ENCODE results near the gene CILP2.

The CILP2 gene

DNA sequence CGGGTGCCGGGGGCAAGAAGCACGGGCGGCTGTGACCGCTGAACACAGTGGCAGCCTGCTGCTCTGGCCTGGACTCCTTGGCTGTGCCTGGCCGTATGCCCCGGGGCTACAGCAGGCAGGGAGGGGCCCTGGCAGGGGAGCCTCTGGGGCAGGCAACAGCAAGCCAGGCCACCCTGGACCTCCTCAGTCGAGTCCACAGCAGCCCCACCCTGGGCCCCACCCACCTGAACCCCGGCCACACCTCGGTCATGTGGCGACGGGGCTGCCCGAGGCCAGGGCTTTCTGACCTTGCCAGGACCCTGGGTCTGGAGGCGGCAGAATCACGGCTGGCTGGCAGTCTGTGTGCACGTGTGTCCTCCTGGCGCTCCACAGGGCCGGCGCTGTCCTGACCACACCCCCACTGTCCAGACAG is 8.7 kb downstream of the CILP2 start:
- no peaks in the 10 kb centered on the region for H3K27me3 ChIP-seq (ENCODE audit: control insufficient read depth, insufficient read depth, low read length)
- no peak overlapping the region for H3K4me3 ChIP-seq (ENCODE audit: low read length)
- no peaks in the 10 kb centered on the region for H3K4me1 ChIP-seq (ENCODE audit: control insufficient read depth, insufficient read depth, low read length)
- no CpG with 5 or more reads among the region's 19 CpGs for WGBS (ENCODE audit: insufficient coverage, insufficient read length)
- H3K27ac ChIP-seq (ENCODE audit: low read length) = no peak overlapping the region
- H3K9me3 ChIP-seq (ENCODE audit: control insufficient read depth, insufficient read depth, low read length) = no peaks in the 10 kb centered on the region
- DNase-seq (ENCODE audit: low read depth, low spot score) = no peak
- peaks cover 3% of the 10 kb centered on the region; the same call in 1 of the 2 replicates for H3K36me3 ChIP-seq (ENCODE audit: control insufficient read depth, insufficient read depth, low read length)

DNA sequence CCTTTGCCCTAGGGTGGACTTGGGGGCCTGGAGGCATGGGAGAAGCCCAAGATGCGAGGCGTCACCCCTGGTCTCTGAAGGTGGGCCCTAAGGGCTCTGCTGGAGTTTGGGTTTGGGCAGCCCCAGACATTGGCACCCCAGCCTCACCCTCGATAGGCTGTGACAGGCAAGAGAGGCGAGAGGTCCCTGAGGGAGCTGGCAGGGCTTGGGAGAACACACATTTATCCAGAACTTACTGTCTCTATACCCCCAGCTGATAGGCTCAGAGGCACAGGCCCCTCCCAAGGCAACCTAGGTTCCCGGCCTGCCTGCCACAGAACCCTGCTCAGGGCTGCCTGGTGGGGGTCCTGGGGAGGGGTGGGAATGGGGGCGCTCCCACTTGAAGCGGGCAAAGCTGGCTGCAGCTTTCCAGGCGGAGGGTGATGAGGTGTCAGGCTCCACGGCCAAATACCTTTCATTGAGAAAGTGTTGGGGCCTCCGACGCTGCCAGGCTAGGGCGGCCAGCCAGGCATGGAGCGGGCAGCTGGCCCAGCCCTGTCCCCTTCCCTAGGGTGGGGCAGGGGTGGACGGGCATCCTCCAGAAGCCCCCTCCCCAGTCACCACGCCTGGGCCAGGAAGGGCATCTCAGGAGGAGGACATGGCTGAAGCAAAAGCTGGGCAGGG is 9.7 kb downstream of the CILP2 start:
- no peak for DNase-seq (ENCODE audit: low read depth, low spot score)
- H3K9me3 ChIP-seq (ENCODE audit: control insufficient read depth, insufficient read depth, low read length) = no peaks in the 10 kb centered on the region
- H3K36me3 ChIP-seq (ENCODE audit: control insufficient read depth, insufficient read depth, low read length) = peaks cover 3% of the 10 kb centered on the region; the same call in 1 of the 2 replicates
- no peak overlapping the region for H3K27ac ChIP-seq (ENCODE audit: low read length)
- WGBS (ENCODE audit: insufficient coverage, insufficient read length) = no CpG with 5 or more reads among the region's 15 CpGs
- H3K4me1 ChIP-seq (ENCODE audit: control insufficient read depth, insufficient read depth, low read length) = no peaks in the 10 kb centered on the region
- no peaks in the 10 kb centered on the region for H3K27me3 ChIP-seq (ENCODE audit: control insufficient read depth, insufficient read depth, low read length)
- no peak overlapping the region for H3K4me3 ChIP-seq (ENCODE audit: low read length)

DNA sequence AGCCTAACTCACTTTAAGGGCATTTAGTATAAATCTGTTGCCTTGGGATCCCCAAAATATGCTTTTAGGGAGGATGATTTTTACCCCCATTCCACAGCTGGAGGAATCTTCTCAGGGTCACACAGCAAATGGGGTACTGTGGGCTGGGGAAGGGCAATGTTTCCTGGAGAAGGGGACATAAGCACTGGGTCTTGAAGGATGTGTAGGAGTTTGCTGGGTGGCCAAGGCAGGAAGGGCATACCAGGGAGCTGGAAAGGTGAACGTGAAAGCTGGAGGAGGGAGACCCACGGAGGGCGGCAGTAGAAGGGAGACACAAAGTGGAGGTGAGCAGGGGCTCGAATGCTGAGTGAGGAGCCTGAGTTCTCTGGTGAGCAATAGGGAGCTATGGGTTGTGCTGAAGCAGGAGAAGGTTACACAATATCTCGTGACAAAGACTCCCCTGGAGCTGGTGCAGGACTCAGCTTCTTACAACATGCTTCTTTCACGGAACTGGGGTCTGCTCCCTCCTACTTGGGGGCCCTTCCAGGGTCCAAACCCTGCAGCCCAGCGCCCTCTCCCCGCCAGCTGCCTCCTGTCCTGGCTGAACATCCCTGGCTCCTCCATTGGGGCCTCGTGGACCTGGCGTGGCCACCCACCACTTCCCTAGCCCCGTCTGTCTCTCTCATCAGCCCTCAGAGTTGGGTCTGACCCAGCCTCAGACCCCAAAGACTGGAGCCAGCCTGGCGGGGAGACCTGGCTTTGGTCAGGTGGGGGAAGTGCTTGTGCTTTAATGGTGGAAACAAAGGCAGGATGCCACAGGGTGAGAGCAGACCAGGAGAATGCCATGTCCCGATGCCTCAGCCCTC is 11.1 kb downstream of the CILP2 start:
- no peak overlapping the region for H3K4me3 ChIP-seq (ENCODE audit: low read length)
- no CpG with 5 or more reads among the region's 13 CpGs for WGBS (ENCODE audit: insufficient coverage, insufficient read length)
- H3K27me3 ChIP-seq (ENCODE audit: control insufficient read depth, insufficient read depth, low read length) = no peaks in the 10 kb centered on the region
- H3K9me3 ChIP-seq (ENCODE audit: control insufficient read depth, insufficient read depth, low read length) = no peaks in the 10 kb centered on the region
- H3K4me1 ChIP-seq (ENCODE audit: control insufficient read depth, insufficient read depth, low read length) = no peaks in the 10 kb centered on the region; the same call in 1 of the 2 replicates
- no peak for DNase-seq (ENCODE audit: low read depth, low spot score)
- peaks cover 3% of the 10 kb centered on the region; the same call in 1 of the 2 replicates for H3K36me3 ChIP-seq (ENCODE audit: control insufficient read depth, insufficient read depth, low read length)
- H3K27ac ChIP-seq (ENCODE audit: low read length) = no peak overlapping the region

DNA sequence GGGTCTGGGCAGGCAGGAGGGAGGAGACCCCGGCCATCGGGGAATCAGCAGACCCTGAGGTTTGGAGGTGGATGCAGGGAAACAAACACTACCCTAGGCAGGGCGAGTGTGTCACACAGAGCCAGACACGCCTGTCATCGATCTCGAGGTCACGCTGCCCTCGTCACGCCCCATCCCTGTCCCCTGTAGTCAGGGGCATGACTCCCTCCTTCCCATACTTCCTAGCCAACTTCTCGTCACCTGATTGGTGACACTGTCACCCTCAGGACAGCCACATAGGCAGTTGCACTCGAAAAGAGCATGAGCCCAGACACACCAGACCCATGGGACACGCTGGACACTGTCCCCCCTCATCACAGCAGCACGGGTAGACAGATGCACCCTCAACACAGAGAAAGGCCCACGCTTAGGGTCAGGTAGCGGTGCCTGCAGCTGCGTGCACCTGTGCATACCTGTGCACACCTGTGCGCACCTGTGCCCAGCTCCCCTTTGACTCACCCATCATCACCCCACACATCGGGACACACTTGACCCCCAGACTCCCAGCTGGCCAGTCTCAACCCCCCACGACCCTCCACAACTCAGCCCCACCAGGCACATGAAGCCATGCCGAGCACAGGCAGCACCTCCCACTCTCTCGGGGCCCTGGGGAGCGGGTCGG is 11.9 kb downstream of the CILP2 start:
- no peak for DNase-seq (ENCODE audit: low read depth, low spot score)
- WGBS (ENCODE audit: insufficient coverage, insufficient read length) = no CpG with 5 or more reads among the region's 23 CpGs

DNA sequence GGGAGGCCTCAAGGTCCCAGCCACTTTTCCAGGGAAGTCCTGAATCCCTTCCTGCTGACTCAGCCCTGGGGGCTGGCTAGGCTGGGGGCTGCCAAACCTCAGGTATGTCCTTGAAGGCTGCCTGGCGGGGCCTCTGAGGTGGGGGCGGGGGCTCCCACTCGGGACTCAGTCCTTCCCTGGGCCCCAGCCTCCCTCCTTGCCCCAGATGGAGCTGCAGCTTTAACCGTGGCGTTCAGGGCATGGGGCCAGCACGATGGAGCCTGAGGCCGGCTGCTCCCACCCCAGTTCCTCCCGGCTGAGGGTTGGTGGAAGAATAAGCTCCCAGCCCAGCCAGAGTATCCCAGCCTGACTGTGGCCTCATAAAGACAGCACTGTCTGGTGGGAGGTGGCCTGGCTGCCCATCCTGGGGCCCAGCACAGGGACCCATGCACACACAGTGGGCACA is 12.4 kb downstream of the CILP2 start:
- Histone ChIP-seq H3K4me1 (ENCODE audit: control insufficient read depth, insufficient read depth, low read length) (no peaks in the 10 kb centered on the region; the same call in 1 of the 2 replicates), H3K4me3 (ENCODE audit: low read length) (no peak overlapping the region), H3K9me3 (ENCODE audit: control insufficient read depth, insufficient read depth, low read length) (no peaks in the 10 kb centered on the region), H3K36me3 (ENCODE audit: control insufficient read depth, insufficient read depth, low read length) (no peaks in the 10 kb centered on the region), H3K27ac (ENCODE audit: low read length) (no peak overlapping the region), H3K27me3 (ENCODE audit: control insufficient read depth, insufficient read depth, low read length) (no peaks in the 10 kb centered on the region)
- WGBS (ENCODE audit: insufficient coverage, insufficient read length) = no CpG with 5 or more reads among the region's 8 CpGs
- no peak for DNase-seq (ENCODE audit: low read depth, low spot score)

More for the DNA sequence above, 11.9 kb downstream of the CILP2 start:
- Histone ChIP-seq H3K4me3 (ENCODE audit: low read length) (no peak overlapping the region), H3K4me1 (ENCODE audit: control insufficient read depth, insufficient read depth, low read length) (no peaks in the 10 kb centered on the region; the same call in 1 of the 2 replicates), H3K9me3 (ENCODE audit: control insufficient read depth, insufficient read depth, low read length) (no peaks in the 10 kb centered on the region), H3K36me3 (ENCODE audit: control insufficient read depth, insufficient read depth, low read length) (no peaks in the 10 kb centered on the region), H3K27me3 (ENCODE audit: control insufficient read depth, insufficient read depth, low read length) (no peaks in the 10 kb centered on the region), H3K27ac (ENCODE audit: low read length) (no peak overlapping the region)

DNA sequence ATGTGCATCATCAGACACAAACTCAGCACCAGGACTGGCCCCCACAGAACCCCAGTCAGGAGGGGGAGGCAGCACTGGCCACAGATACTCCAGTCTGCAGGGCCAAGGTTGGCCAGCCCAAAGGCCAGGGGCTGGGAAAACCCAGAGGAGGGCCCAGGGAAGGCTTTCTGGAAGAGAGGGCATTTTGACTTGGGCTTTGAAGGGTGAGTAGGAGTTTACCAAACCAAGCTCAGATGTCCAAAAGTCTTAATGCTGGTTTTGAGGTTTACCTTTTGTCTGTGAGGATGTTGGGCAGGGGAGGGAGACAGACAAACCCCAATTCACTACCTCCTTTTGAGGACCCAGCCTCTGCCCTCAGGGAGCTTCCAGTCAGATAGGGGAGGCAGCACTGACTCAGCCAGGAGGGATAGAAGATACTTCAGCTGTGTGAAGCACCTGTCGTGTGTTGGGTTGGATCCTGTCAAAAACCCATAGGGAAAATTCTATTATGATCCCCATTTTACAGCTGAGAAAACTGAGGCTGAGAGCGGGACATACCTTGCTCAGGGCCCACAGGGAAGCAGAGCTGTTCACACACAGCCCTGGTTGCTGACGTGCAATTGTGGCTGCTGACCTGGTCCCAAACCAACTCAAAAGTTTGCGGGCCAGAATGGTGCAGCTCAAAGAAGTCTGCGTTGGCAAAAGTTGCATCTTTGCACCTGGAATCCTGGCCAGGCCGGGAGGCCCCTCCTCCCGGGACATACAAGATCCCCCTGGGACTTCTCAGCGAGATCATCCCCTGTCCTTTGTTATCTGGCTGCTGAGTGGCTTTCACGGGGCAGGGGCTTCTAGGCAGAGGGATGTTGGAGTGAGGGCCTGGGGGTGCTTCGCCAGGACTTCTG is 13.1 kb downstream of the CILP2 start:
- no peaks in the 10 kb centered on the region for H3K27me3 ChIP-seq (ENCODE audit: control insufficient read depth, insufficient read depth, low read length)
- H3K4me1 ChIP-seq (ENCODE audit: control insufficient read depth, insufficient read depth, low read length) = no peaks in the 10 kb centered on the region; the same call in 1 of the 2 replicates
- no peak overlapping the region for H3K4me3 ChIP-seq (ENCODE audit: low read length)
- WGBS (ENCODE audit: insufficient coverage, insufficient read length) = no CpG with 5 or more reads among the region's 10 CpGs
- H3K9me3 ChIP-seq (ENCODE audit: control insufficient read depth, insufficient read depth, low read length) = no peaks in the 10 kb centered on the region
- no peak overlapping the region for H3K27ac ChIP-seq (ENCODE audit: low read length)
- no peaks in the 10 kb centered on the region for H3K36me3 ChIP-seq (ENCODE audit: control insufficient read depth, insufficient read depth, low read length)
- no peak for DNase-seq (ENCODE audit: low read depth, low spot score)

DNA sequence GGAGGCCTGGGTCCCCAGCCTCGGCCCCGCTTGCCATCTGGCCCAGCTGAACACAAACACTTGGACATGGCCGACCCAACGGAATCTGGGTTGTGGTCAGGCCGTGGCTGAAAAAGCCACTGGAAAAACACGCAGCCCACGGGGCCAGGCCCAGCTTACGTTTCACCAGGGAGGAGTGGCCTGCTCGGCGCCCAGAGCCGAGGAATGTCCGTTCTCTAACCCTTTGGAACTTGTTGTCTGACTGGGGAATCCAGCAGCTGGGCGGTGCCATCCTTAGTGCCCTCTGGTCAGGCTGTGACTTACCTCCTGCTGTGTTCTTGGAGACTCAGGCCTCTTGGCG is 13.8 kb downstream of the CILP2 start:
- H3K27me3 ChIP-seq (ENCODE audit: control insufficient read depth, insufficient read depth, low read length) = no peaks in the 10 kb centered on the region
- no peak for DNase-seq (ENCODE audit: low read depth, low spot score)
- no peaks in the 10 kb centered on the region; the same call in 1 of the 2 replicates for H3K4me1 ChIP-seq (ENCODE audit: control insufficient read depth, insufficient read depth, low read length)
- H3K36me3 ChIP-seq (ENCODE audit: control insufficient read depth, insufficient read depth, low read length) = no peaks in the 10 kb centered on the region
- no peak overlapping the region for H3K4me3 ChIP-seq (ENCODE audit: low read length)
- no peak overlapping the region for H3K27ac ChIP-seq (ENCODE audit: low read length)
- no peaks in the 10 kb centered on the region for H3K9me3 ChIP-seq (ENCODE audit: control insufficient read depth, insufficient read depth, low read length)
- WGBS (ENCODE audit: insufficient coverage, insufficient read length) = no CpG with 5 or more reads among the region's 14 CpGs

DNA sequence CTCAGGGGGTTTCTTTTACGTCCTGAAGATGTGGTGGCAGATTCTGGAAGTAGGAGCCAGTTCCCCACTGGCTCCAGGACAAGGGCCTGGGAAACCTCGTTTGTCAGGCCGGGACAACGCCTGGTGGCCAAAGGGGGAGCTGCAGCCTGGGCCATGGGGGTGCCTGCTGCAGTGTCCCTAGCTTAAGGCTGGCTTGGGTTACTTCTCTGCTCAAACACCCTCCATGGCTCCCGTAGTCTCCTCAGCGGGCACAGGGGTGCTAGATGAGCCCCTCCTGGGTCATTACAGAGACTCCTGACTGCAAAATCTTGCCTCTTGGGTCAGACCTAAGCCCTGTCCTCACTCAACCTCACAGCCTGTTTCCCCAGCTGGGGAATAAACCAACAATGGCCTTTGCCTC is 14.7 kb downstream of the CILP2 start:
- Histone ChIP-seq H3K4me3 (ENCODE audit: low read length) (no peak overlapping the region), H3K27ac (ENCODE audit: low read length) (no peak overlapping the region), H3K36me3 (ENCODE audit: control insufficient read depth, insufficient read depth, low read length) (no peaks in the 10 kb centered on the region), H3K4me1 (ENCODE audit: control insufficient read depth, insufficient read depth, low read length) (no peaks in the 10 kb centered on the region; the same call in 1 of the 2 replicates), H3K27me3 (ENCODE audit: control insufficient read depth, insufficient read depth, low read length) (no peaks in the 10 kb centered on the region), H3K9me3 (ENCODE audit: control insufficient read depth, insufficient read depth, low read length) (no peaks in the 10 kb centered on the region)
- DNase-seq (ENCODE audit: low read depth, low spot score) = no peak
- WGBS (ENCODE audit: insufficient coverage, insufficient read length) = no CpG with 5 or more reads among the region's 6 CpGs

DNA sequence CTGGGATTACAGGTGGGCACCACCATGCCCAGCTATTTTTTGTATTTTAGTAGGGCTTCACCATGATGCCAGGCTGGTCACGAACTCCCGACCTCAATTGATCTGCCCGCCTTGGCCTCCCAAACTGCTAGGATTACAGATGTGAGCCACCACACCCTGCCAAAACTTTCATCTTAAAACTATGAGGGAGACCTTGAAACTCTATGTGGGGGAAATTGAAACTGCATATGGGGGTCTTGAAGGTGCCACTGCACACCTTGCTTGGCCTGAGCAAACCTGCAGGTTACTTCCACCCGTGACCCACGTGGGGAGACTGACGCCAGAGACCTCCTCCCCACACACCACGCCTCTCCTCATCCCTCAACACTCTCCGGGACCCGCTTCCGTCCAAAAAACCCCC is 15.6 kb downstream of the CILP2 start:
- H3K4me3 ChIP-seq (ENCODE audit: low read length) = no peak overlapping the region
- H3K36me3 ChIP-seq (ENCODE audit: control insufficient read depth, insufficient read depth, low read length) = no peaks in the 10 kb centered on the region
- no peaks in the 10 kb centered on the region; the same call in 1 of the 2 replicates for H3K4me1 ChIP-seq (ENCODE audit: control insufficient read depth, insufficient read depth, low read length)
- no peak overlapping the region for H3K27ac ChIP-seq (ENCODE audit: low read length)
- 100% methylated on average over 2 of the region's 10 CpGs for WGBS (ENCODE audit: insufficient coverage, insufficient read length)
- no peak for DNase-seq (ENCODE audit: low read depth, low spot score)
- no peaks in the 10 kb centered on the region for H3K9me3 ChIP-seq (ENCODE audit: control insufficient read depth, insufficient read depth, low read length)
- no peaks in the 10 kb centered on the region for H3K27me3 ChIP-seq (ENCODE audit: control insufficient read depth, insufficient read depth, low read length)
